Liver (tissue), 3 donors: ENCODE results near the gene GAMT.

Experiments used
- CTCF ChIP-seq: fragments of 150-350 bp; IDR thresholded peaks from 2 replicates; pipeline ENCODE4 v1.5.1; 2017; ENCODE audit warnings: improper control_type of control experiment, low read depth, low read length; ENCODE audit not compliant: missing input control
- TAF1 ChIP-seq: conservative IDR thresholded peaks from 2 replicates; pipeline ENCODE4 v1.6.1; 2016; ENCODE audit warnings: antibody characterized with exemption, mild to moderate bottlenecking
- donor health status: healthy.
- donor health status: healthy.

GRCh38 chr19:1435378-1435989, 34.1 kb upstream of the GAMT start:
- TF ChIP-seq CTCF (no peak), TAF1 (no peak)
